Dermis microvascular lymphatic vessel endothelial cell (primary cell): ENCODE results near the gene KIAA1958. TPM values are rescaled to one million over a fixed set of nuclear protein-coding genes. Genes with fewer than 3 reads are reported as not detected.
"Not testable (repeated sequence)": the region's sequence is repeated elsewhere in the genome, so short reads cannot be mapped to it uniquely, and the experiment has no call there.

Source experiments
- DNase-seq, 2 donors: peaks; one replicate each; pipeline versions ENCODE4 v3.0.0 to v3.0.0-alpha.2; 2010; ENCODE audit warnings: low read depth in 2 of 2
- total RNA-seq: library from RNA; depleted of rRNA; stranded (reverse); fragments of >200 nt; gene quantifications from 2 replicates; pipeline ENCODE4 v1.2.1, GENCODE V29; 2014

KIAA1958 gene
- total RNA-seq, 1 donor from 2014 or later, result 1.0 TPM

- no peak for DNase-seq
Observed at GRCh38 chr9:112555101-112555643, 68.5 kb downstream of the KIAA1958 start.

DNA sequence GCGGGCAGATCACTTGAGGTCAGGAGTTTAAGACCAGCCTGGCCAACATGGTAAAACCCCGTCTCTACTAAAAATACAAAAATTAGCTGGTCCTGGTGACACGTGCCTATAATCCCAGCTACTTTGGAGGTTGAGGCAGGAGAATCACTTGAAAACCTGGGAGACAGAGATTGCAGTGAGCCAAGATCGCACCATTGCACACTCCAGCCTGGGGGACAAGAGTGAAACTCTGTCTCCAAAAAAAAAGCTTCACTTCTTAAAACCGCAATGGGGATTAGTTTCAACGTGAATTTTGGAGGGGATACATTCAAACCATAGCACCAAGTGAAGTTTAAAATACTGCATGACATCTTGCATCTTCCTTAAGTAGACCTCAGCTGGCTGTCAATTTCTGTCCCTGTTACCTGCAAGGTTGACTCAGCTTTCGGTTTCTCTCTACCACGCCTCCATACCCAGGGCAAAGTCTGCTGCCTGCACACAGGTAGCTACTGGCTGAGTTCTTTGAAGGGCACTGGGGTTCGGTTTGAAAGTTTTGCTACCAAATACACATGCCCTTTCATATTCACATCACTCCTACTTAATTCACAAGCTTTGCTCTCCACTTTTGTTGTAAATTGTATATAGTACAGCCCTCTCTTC lies 69.3 kb downstream of the KIAA1958 start:
- DNase-seq, result no peak

DNA sequence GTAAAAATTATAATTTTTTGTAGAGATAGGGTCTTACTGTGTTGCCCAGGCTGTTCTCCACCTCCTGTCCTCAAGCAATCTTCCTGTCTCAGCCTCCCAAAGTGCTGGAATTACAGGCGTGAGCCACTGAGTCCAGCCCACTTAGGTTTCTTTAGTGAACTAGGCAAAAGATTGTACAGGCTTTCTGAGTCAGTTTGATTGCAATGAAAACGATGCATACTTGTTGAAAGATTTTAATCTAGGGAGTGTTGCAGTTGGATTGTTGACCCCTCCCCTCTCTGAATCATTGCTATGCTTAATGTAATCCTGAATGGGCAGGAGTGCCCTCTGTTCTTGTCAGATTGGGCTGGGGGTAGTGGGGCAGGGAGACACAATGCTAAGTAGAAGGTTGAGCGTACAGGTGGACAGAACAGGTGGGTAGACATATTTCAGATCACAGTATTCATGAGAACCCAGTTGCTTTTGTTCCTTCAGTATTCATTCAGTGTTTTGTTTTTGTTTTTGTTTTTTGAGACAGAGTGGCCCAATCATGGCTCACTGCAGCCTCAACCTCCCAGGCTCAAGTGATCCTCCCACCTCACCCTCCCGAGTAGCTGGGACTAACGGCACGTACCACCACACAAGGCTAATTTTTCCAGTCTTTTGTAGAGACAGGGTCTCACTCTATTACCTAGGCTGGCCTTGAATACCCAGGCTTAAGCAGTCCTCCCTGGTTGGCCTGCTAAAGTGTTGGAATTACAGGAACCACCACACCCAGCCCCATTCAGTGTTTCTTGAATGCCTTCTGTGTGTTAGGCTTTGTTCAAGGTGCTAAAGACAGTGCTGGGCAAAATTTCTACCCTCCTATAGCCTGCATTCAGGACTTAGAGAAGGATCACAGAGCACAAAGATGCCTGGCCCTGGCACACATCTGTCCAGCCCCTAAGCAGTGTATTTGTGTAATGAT lies 70.1 kb downstream of the KIAA1958 start:
- no peak for DNase-seq

DNA sequence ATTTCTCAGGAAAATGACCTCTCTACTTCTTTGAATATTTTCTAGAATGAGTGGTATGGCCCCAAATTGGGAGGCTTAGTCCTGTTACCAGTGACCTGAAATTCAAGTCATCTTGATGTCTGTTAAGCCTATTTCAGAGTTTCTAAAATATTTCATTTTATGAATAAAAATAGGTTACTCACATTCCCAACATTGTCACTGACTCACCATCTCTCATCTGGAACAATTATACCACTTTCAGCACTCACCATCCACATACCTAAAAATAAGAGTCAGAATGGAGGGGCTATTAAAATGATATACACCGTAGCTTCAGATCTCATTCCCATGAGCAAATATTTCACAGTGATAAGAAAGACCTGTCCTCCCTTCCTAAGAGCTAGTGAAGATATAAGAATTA lies 71.8 kb downstream of the KIAA1958 start:
- no peak for DNase-seq

DNA sequence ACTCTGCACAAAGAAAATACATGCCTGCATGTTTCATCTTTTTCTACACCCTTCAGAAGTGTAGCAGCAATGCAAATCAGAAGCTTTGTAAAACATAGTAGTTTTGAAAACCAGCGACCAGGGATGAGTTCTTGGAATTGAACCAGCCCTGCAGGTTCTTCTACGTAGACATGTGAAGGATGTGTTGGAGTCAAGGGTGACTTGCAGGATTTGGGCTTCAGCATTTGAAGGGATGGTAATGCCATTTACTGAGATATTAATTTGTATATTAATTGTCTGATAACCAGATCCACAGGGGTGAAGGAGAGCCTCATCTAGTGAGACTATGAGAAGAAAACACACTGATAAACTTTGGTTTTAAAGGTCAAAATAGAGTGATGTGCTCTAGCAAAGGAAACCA lies 72.4 kb downstream of the KIAA1958 start:
- no peak for DNase-seq

GRCh38 chr9:112559629-112560413 lies 73.2 kb downstream of the KIAA1958 start:
- DNase-seq, result no peak

DNA sequence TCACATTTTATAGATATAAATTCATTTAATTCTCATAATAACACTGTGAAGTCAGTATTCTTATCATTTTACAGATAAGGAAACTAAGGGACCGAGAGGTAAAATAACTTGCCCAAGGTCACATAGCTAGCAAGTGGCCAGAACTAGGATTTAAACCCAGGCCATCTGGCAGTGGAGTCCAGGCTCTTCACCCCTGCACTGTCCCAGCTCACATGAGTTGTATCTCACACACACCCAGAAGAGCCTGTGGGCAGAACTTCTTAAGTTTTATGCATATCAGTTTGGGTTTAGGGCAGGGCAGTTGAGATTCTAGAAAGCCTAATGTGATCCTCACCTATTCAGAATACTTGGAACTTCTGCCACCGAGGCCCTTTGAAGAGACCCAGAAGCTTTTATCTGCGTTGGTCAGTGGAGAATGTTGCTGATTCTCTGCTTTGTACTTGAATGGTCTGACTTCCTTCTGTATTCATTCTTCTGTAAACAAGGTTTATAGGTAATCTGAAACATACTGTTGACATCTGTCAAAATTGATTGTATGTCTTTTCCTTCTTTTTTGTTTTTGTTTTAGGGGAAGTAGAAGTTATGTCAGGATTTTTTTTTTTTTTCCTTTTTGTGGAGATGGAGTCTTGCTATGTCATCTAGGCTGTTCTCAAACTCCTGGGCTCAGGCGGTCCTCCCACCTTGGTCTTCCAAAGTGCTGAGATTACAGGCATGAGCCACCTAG lies 75.8 kb downstream of the KIAA1958 start:
- DNase-seq, result no peak

GRCh38 chr9:112569186-112569585 lies 82.6 kb downstream of the KIAA1958 start:
- no peak for DNase-seq

DNA sequence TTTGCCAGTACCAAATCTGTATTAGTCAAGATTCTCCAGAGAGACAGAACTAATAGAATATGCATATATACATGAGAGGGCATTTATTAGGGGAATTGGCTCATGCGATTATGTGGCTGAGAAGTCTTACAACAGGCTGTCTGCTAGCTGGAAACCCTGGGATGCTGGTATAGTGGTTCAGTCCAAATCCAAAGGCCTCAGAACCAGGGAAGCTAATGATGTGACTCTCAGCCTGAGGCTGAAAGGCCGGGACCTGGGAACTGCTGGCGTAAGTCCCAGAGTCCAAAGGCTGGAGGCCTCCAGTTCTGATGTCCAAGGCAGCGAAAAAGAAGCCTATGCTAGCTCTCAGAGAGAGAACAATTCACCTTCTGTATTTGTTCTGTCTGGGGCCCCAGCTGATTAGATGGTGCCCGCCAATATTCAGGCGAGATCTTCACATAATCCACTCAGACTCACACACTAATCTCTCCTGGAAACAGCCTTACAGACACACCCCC lies 84.1 kb downstream of the KIAA1958 start:
- no peak for DNase-seq

GRCh38 chr9:112571624-112572355 lies 85.2 kb downstream of the KIAA1958 start:
- no peak for DNase-seq

DNA sequence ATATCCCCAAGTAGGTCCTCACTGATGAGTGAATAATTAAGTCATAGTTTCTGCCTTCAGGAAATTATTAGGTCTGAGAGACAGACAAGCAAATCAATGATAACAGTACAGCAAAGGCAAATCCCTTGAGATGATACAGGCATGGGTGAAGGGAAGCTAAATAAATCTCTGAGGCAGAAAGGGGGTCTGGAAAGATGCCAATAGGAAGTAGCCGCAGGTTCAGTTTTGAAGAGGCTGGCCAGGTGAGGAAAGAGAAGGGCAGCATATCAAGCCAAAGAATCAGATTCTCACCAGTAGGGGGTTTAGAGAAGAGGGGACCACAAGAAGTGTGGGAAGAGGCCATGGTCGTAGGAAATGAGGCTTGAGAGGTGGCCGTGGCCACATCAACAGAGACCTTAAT lies 85.8 kb downstream of the KIAA1958 start:
- no peak for DNase-seq

DNA sequence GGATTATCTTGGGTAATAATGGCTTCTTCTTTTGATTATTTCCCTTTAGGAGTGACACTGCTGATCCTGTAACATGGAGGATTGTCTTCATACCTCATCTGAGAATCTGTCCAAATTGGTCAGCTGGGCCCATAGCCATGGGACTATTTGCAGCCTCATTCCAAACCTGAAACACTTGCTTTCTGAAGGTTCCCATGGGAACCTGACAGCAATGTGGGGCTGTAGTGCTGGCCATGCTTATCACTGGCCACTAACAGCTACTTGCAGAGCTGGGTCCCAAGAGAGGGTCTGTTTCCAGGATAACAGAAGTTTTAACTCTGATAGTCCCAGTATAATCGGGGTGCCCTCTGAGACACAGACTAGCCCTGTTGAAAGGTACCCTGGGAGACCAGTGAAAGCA lies 87.4 kb downstream of the KIAA1958 start:
- no peak for DNase-seq

GRCh38 chr9:112575107-112575506 lies 88.5 kb downstream of the KIAA1958 start:
- no peak for DNase-seq

DNA sequence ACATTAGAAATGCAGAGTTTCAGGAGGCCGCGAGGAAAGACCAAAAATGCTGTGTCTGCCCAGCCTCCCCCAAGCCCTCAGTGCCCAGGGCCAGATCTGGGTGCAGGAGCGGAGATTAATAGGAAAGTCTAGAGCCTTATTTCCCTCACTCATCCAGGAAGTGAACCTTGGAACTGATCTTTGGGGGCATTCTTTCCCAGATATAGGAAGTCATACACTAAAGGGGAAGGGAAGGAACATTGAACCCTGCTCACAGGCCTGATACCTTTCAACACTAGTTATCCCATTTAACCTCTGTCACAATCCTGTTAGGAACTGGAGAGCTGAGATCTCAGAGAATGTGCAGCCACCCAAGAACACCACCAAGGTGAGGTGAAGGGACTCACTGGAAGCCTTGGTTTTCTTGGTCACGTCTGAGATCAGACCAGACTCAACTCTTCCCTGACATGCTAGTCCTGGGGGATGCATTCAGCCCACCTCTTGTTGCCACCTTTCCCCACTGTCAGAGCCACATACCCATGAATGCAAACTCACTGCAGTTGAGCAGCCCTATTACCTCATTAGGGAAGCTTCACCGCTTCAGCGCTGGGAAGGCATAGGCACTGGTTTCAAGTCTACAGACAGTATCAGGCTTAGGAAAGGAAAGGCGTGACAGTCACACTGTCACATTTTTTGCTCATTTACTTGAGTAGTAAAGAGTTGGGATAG lies 95.0 kb downstream of the KIAA1958 start:
- DNase-seq, result no peak

- DNase-seq, result no peak
Observed at GRCh38 chr9:112582371-112583262, 96.0 kb downstream of the KIAA1958 start.

DNA sequence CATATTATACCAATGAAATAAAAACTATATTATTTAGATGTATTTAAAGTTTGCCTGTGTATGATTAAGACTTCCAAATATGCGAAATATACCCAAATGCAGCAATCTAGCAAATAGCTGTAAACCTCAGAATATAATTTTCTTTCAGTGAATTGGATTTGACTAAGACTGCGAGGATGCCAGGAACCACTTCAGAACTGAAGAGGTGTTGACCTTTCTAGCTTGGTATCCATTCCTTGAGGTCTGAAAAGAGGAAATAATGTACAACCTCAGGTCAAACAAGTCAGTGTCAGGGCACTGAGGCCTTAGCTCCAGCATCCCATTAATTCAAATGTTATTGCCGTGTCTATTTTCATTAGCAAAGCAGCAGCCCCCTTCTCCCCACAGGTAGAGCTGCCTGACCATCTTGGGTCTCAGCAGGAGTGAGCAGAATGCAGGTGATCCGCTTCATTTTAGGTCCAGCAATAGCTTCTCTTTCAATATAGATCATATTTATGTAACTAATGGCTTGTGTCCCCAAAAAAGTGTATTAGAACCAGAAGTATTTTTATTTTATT lies 100.0 kb downstream of the KIAA1958 start:
- DNase-seq, result no peak

DNA sequence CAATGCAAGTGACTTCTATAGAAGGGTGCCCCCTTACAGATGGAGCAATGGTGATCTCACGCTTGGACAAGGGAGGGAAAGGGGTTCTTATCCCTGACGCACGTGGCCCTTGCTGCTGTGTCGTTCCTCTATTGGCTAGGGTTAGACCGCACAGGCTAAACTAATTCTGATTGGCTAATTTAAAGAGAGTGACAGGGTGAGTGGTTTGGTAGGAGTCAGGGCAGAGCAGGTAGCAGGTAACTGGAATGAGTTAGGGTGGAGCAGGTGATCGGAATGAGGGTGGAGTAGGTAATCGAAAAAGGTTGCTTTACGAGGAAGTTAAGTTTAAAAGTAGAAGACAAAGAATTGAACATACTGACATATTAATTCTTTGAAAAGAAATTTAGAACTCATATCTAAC lies 105.2 kb downstream of the KIAA1958 start:
- not testable (repeated sequence) for DNase-seq

GRCh38 chr9:112599732-112600131 lies 113.1 kb downstream of the KIAA1958 start:
- no peak for DNase-seq
